PC-3 (cell line): ENCODE results near the gene SEMA5A. TPM values are rescaled to one million over a fixed set of nuclear protein-coding genes. Genes with fewer than 3 reads are reported as not detected.

ENCODE experiments used
- ATAC-seq: fragments of 200-7000 bp; cut with Tn5 transposase; 2 replicates; pipeline ENCODE4 v1.9.1; 2020; ENCODE audit warnings: mild to moderate bottlenecking, moderate library complexity
- BruUV-seq: library from RNA; stranded (reverse); fragments of 400-500 nt; replicated peaks from 2 replicates; lab custom pipeline; 2021; lab: Mats Ljungman, UMichigan
- CTCF ChIA-PET: fragments of 300-600 bp; sonication (Branson Sonifier 250); formaldehyde crosslinking; loops from one replicate; lab custom pipeline; 2022; ENCODE audit warnings: antibody characterized with exemption; lab: Charles Lee
- POLR2A ChIA-PET: fragments of 300-600 bp; sonication (Branson Sonifier 250); formaldehyde crosslinking; loops from one replicate; lab custom pipeline; 2022; ENCODE audit warnings: antibody characterized with exemption; ENCODE audit not compliant: unreplicated experiment; lab: Charles Lee
- DNase-seq: peaks from one replicate; pipeline ENCODE4 v3.0.0-alpha.2; 2015
- H2AFZ ChIP-seq: fragments of 300-600 bp; sonication (generic); 2 replicates; pipeline ENCODE4 v1.6.0; 2016; ENCODE audit warnings: antibody characterized with exemption, low read length
- H3F3A ChIP-seq: fragments of 300-600 bp; sonication (generic); one replicate; pipeline ENCODE4 v1.6.0; 2017; ENCODE audit warnings: antibody characterized with exemption, low read length, control low read depth, mild to moderate bottlenecking; ENCODE audit not compliant: unreplicated experiment
- H3K27ac ChIP-seq: fragments of 300-600 bp; sonication (generic); 2 replicates; pipeline ENCODE4 v1.5.1; 2016; ENCODE audit warnings: mild to moderate bottlenecking, low read length
- H3K27me3 ChIP-seq: fragments of 300-600 bp; sonication (generic); 2 replicates; pipeline ENCODE4 v1.6.1; 2016; ENCODE audit warnings: low read length, mixed read lengths
- H3K36me3 ChIP-seq: fragments of 300-600 bp; sonication (generic); 2 replicates; pipeline ENCODE4 v1.6.1; 2016; ENCODE audit warnings: low read depth, mixed run types, low read length, mixed read lengths
- H3K4me1 ChIP-seq: fragments of 300-600 bp; sonication (generic); 2 replicates; pipeline ENCODE4 v1.5.1; 2016; ENCODE audit warnings: low read length; ENCODE audit not compliant: insufficient read depth
- H3K4me2 ChIP-seq: fragments of 300-600 bp; sonication (generic); 2 replicates; pipeline ENCODE4 v1.6.0; 2016; ENCODE audit warnings: low read length
- H3K4me3 ChIP-seq: fragments of 300-600 bp; sonication (generic); 2 replicates; pipeline ENCODE4 v1.5.1; 2016; ENCODE audit warnings: mild to moderate bottlenecking, low read length, mixed read lengths
- H3K79me2 ChIP-seq: fragments of 300-600 bp; sonication (generic); 2 replicates; pipeline ENCODE4 v1.6.1; 2017; ENCODE audit warnings: low read length, mixed read lengths
- H3K9ac ChIP-seq: fragments of 300-600 bp; sonication (generic); 2 replicates; pipeline ENCODE4 v1.6.0; 2016; ENCODE audit warnings: mild to moderate bottlenecking, low read length
- H3K9me2 ChIP-seq: fragments of 300-600 bp; sonication (generic); replicated peaks from 2 replicates; pipeline ENCODE4 v1.6.1; 2016; ENCODE audit warnings: mixed run types, low read length, mixed read lengths
- H3K9me3 ChIP-seq: fragments of 300-600 bp; sonication (generic); 2 replicates; pipeline ENCODE4 v1.6.1; 2016; ENCODE audit warnings: low read length, mixed read lengths
- H4K20me1 ChIP-seq: fragments of 300-600 bp; sonication (generic); 2 replicates; pipeline ENCODE4 v1.6.1; 2016; ENCODE audit warnings: low read length, mixed read lengths
- EZH2 ChIP-seq: fragments of 300-600 bp; sonication (generic); IDR thresholded peaks from one replicate; pipeline ENCODE4 v1.6.1; 2017; ENCODE audit warnings: antibody characterized with exemption, mild to moderate bottlenecking, low read length; ENCODE audit not compliant: unreplicated experiment
- EZH2phosphoT487 ChIP-seq: fragments of 300-600 bp; sonication (generic); IDR thresholded peaks from 2 replicates; pipeline ENCODE4 v1.6.1; 2018; ENCODE audit warnings: mild to moderate bottlenecking, antibody characterized with exemption, low read length, borderline replicate concordance
- intact Hi-C: fragments of 100-400 bp; cut with micrococcal nuclease; formaldehyde crosslinking; loops from 2 replicates; pipeline ENCODE4 v1.9.0; 2023
- total RNA-seq: library from RNA; depleted of rRNA; stranded (reverse); fragments of >200 nt; gene quantifications from 2 replicates; pipeline ENCODE4 v1.2.3, GENCODE V29; 2014
- TF ChIP-seq, protein P1 (sequence below): fragments of 300-600 bp; sonication (generic); conservative IDR thresholded peaks from 2 replicates; pipeline ENCODE4 v1.5.1; 2017; ENCODE audit warnings: antibody characterized with exemption, low read depth, mild to moderate bottlenecking, low read length

SEMA5A gene
- total RNA-seq, 1 experiment from 2014 or later, result 4.4 TPM

DNA sequence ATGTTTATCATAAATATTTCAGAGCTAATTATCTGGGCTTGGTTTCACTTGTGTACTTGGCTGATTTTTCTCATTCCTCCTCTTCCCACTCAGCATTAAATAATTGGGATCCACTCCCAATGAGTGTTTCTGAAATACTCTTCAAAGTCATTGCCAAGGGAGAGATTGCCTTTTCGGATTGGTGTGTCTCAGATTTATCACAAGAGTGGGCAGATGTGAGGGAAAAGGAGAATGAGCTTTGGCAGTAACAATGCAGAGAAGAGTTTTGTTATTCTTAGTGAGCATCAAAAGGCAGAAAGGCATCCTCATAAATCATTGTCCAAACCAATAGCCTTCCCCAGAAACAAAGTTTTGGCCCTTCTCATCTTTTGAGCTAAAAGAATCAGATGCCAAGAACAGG is 79.2 kb downstream of the SEMA5A start:
- peaks cover 17% of the 10 kb centered on the region for H3K4me1 ChIP-seq
- H3K9ac ChIP-seq, result no peak overlapping the region
- ChIA-PET CTCF (no interaction called here), POLR2A (no interaction called here)
- H2AFZ ChIP-seq, result no peak overlapping the region
- DNase-seq, result no peak
- no peaks in the 10 kb centered on the region for H3K9me2 ChIP-seq
- no peak for ATAC-seq
- no peak overlapping the region for H3K27ac ChIP-seq
- H3K27me3 ChIP-seq, result no peaks in the 10 kb centered on the region
- no peaks in the 10 kb centered on the region for H3F3A ChIP-seq
- BruUV-seq, result no TSS peak
- H3K4me2 ChIP-seq, result no peak overlapping the region
- H3K9me3 ChIP-seq, result no peaks in the 10 kb centered on the region
- H3K79me2 ChIP-seq, result no peaks in the 10 kb centered on the region
- H3K36me3 ChIP-seq, result no peaks in the 10 kb centered on the region
- no peak overlapping the region for H3K4me3 ChIP-seq
- H4K20me1 ChIP-seq, result no peaks in the 10 kb centered on the region
- intact Hi-C loops, result no loop called here
- TF ChIP-seq EZH2 (no peak), EZH2phosphoT487 (no peak)
- TF ChIP-seq, protein P1, sequence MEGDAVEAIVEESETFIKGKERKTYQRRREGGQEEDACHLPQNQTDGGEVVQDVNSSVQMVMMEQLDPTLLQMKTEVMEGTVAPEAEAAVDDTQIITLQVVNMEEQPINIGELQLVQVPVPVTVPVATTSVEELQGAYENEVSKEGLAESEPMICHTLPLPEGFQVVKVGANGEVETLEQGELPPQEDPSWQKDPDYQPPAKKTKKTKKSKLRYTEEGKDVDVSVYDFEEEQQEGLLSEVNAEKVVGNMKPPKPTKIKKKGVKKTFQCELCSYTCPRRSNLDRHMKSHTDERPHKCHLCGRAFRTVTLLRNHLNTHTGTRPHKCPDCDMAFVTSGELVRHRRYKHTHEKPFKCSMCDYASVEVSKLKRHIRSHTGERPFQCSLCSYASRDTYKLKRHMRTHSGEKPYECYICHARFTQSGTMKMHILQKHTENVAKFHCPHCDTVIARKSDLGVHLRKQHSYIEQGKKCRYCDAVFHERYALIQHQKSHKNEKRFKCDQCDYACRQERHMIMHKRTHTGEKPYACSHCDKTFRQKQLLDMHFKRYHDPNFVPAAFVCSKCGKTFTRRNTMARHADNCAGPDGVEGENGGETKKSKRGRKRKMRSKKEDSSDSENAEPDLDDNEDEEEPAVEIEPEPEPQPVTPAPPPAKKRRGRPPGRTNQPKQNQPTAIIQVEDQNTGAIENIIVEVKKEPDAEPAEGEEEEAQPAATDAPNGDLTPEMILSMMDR, result no peak

DNA sequence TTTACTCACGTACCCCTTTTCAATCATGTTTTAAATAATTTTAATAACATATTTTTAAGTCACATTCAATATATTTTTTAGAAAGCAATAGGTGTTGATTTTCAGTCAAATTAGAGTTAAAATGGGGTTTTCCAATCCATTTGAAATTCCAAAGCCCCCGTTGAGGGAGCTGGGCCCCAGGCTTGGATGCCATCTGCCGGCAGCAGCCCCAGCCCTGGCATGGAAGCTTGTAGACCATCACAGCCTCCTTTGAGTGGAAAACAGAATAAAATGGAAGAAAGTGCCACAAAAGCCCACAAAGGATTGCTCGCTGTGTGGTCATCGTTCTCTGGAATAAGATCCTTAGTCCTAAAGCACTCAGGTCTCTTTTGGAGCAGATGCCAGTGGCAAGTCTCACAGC is 81.4 kb downstream of the SEMA5A start:
- ATAC-seq, result no peak
- POLR2A ChIA-PET, result no interaction called here
- H3K4me1 ChIP-seq, result peaks cover 17% of the 10 kb centered on the region
- no peaks in the 10 kb centered on the region for H3K27me3 ChIP-seq
- H3K9me3 ChIP-seq, result no peaks in the 10 kb centered on the region
- DNase-seq, result no peak
- no peak overlapping the region for H2AFZ ChIP-seq
- BruUV-seq, result no TSS peak
- no peaks in the 10 kb centered on the region for H3K36me3 ChIP-seq
- H3K27ac ChIP-seq, result no peak overlapping the region
- intact Hi-C loops, result no loop called here
- no peak overlapping the region for H3K4me3 ChIP-seq
- CTCF ChIA-PET, result no interaction called here
- H3K79me2 ChIP-seq, result no peaks in the 10 kb centered on the region
- H3K9me2 ChIP-seq, result no peaks in the 10 kb centered on the region
- H3K9ac ChIP-seq, result no peak overlapping the region
- no peaks in the 10 kb centered on the region for H3F3A ChIP-seq
- TF ChIP-seq EZH2 (no peak), EZH2phosphoT487 (no peak)
- TF ChIP-seq, protein P1, result no peak
- no peaks in the 10 kb centered on the region for H4K20me1 ChIP-seq
- no peak overlapping the region for H3K4me2 ChIP-seq

DNA sequence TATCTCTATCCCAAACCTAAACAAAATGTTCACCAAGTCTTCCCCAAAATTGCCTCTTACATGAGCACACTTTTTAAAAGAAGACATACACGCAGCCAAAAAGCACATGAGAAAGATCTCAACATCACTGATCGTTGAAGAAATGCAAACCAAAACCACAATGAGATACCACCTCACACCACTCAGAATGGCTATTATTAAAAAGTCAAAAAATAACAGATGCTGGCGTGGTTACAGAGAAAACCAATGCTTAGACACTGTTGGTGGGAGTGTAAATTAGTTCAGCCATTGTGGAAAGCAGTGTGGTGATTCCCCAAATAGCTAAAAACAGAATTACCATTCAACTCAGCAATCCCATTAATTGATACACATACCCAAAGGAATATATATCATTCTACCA is 83.8 kb downstream of the SEMA5A start:
- no TSS peak for BruUV-seq
- POLR2A ChIA-PET, result no interaction called here

More for the DNA sequence above, 83.8 kb downstream of the SEMA5A start:
- DNase-seq, result no peak
- Histone ChIP-seq H3K4me1 (peaks cover under 1% of the 10 kb centered on the region), H3K4me3 (no peak overlapping the region), H3K9me2 (no peaks in the 10 kb centered on the region), H3K27me3 (no peaks in the 10 kb centered on the region), H3K27ac (no peak overlapping the region), H3F3A (no peaks in the 10 kb centered on the region), H4K20me1 (no peaks in the 10 kb centered on the region), H2AFZ (no peak overlapping the region), H3K79me2 (no peaks in the 10 kb centered on the region), H3K9me3 (no peaks in the 10 kb centered on the region), H3K36me3 (no peaks in the 10 kb centered on the region), H3K9ac (no peak overlapping the region), H3K4me2 (no peak overlapping the region)
- CTCF ChIA-PET, result no interaction called here
- intact Hi-C loops, result no loop called here
- no peak for TF ChIP-seq EZH2phosphoT487
- TF ChIP-seq, protein P1, result no peak
- TF ChIP-seq EZH2, result no peak
- no peak for ATAC-seq
